ENCODE results near the gene PLEKHA1.

Gene PLEKHA1

DNA sequence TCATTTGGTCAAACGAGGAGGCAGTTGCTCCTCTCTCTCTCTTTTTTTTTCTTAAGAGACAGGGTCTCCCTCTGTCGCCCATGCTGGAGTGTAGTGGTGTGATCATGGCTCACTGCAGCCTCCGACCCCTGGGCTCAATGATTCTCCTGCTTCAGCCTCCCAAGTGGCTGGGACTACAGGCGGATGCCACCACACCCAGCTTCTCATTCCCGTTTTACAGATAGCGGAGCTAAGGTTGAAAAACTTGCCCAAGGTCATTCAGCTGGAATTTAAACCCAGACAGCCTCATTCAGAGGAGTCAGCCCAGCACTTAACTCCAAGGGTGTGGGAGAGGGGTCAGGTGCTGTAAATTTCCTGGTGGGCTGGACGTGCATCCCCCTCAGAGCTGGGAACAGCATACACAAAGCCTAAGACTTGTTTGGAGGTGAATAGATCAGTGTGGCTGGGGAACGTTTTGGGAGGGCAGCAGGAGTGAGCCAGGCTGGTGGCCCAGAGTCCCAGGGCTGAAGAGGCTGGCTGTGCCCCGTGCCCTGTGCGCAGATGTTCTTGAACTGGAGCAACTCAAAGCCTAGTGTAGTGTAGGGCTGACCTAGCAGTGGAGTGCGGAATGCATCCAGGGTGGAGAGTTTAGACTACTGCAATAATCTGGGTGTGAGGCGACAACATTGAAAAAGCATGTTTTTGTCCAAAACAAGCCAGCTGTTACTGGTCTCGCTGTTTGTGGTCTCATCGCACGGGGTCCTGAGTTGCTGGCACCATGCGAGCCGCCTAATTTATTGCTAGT is 89.2 kb downstream of the PLEKHA1 start:
- no peak for DNase-seq

DNA sequence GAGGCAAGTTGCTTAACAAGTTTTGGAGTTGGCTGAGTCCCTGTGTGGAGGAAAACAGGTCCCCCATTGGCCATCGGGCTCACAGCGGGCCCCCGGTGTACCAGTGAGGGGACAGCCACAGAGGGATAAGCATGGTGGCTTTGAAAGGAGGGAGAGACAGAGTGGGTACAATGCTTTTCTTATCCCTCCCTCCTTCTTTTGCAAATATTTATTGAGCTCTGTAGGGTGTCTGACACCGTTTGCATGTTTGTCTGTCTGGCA is 89.7 kb downstream of the PLEKHA1 start:
- no peak for DNase-seq

DNA sequence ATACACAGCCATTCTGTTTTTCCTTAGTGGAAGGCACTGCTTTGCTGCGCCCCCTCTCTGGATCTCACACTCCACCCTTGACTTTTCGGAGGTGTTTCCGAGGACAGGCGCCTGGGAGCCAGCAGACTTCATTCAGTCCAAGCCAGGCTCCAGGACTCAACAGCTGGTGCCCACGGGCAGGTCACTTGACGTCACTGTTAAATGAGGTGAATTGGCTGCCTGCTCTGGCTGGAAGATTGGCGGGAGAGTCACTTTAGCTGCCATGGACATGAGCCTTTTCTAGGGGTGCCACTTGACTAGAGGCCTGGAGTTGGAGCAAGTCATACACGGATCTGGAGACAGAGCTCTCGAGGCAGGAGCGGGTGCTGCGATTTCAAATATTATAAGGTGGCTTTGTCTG is 90.1 kb downstream of the PLEKHA1 start:
- no peak for DNase-seq

DNA sequence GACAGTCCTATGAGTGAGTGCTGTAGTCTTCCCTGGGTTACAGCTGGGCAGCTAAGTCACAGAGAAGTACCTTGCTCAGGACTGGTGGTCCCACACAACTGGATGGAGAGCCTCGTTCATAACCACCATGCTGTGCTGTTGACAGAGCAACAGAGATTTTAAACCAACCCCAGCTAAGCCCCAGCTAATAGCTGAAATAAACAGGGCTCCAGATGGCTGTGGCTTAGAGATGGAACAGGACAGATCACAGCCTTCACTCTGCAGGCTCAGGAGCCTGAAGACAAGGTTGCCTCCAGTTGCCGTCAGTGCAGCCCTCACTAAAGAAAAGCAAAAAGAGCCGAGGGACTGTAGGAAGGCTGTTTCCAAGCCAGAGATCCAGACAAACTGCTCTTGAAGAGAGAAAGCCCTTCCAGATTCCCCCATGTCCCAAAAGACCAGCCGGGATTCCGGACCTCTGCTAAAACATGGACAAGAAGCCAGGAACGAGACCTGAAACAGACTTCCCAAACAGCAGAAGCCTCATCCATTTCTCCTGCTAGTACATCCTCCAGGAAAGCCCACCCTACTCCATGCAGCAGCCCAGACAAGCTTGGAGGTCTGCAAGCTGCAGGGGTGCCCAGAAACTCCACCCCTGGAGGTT is 91.0 kb downstream of the PLEKHA1 start:
- DNase-seq = no peak

DNA sequence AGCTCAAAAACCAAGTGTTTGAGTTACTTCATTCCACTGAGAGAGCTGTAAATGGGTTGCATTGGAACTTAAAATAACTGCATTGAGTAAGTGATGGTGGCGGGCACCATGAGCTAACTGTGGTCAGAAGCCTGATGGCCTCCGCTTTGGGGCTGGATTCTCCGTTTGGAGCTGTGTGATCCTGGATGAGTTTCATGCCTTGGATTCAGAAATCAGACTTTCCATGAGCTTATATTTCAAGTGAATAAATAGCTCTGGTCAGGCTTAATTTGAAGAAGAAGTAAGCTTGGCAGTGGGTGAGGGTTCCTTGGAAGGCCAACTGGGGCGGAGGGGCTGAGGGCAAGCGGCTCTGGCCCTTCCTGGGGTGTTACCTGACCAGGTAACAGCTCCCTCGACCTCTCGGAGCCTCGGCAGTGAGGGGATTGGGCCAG is 92.5 kb downstream of the PLEKHA1 start:
- no peak for DNase-seq

DNA sequence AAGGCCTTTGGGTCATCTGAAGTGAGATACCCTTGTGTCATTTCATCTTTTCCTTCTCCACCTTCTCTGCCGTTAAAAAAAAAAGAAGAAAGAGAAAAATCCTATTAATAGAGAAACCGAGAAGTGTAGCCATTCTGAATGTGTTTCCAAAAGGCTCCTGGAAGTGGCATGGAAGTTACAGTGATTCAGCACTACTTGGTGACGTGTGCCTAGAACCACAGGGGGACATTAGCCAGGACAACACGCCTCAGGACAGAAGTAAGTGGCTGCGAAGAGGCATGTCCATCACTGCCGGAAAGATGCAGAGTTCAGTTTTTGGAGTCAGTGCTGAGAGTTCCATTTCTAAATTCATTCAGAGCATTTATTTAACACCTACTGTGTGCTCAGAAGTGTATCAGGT is 93.2 kb downstream of the PLEKHA1 start:
- no peak for DNase-seq

DNA sequence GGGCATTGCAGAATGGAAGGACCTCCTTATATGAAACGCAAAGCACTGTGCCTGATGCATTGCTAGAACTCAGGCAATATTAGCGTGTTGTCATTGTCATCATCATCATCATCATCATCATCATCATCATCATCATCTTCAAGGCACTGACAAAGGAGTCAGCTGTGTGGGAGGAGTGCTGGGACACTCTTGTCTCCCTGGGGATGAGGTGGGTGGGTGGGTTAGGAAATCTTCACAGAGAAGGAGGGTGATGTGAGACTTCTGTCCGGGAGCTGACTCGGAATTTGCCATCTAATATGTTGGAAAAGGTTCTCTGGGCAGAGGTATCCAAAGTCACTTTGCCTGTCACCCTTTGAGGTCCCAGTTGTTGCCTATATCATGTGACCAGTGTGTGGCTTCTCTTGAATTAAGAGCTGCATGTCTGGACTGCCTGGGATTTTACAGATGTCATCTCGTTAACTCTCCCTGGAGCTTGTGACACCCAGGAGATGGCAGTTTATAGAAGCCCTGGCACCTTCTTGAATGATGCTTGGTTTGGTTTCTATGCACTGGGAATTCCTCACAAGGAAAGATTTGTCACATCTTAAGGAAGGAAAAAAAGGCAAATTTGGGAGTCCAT is 93.9 kb downstream of the PLEKHA1 start:
- DNase-seq = no peak

DNA sequence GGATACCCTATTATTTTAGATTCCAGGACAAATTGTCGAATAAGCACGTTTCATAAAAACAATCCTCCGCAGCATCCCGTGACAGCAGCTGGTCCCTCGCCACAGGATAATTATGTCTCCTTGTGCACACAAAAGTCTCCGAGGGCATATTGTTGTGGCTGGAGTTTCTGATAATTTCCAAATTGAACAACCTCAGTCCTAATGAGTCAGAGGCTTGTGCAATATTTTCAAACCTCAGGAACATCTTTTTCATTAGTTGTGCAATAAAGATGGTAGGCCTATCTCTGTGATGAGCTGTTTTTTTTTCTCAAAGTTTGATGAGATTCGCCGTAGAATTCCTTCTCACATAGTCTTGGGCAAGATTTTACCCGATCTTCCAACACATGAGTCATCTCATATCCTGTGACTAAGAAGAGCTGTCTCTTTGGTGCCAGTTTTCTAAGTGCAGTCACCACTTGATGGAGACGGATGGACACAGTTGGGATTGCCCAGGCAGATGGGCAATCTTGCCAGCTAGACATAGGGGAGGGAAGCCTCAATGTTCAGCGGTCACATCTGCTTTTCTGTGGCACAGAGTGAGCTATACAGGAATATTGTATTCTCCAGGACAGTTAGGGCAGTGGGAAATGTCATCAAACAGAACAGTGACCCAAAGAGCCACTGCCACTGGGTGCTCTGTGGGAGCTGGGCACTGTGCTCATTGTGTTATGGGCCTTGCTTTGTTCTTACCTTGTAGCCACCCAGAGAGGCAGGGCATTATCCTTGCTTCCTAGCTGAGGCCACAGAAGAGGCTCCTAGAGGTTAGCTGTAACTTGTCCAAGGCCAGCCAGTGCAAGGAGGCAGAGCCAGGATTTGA is 94.6 kb downstream of the PLEKHA1 start:
- DNase-seq = no peak

DNA sequence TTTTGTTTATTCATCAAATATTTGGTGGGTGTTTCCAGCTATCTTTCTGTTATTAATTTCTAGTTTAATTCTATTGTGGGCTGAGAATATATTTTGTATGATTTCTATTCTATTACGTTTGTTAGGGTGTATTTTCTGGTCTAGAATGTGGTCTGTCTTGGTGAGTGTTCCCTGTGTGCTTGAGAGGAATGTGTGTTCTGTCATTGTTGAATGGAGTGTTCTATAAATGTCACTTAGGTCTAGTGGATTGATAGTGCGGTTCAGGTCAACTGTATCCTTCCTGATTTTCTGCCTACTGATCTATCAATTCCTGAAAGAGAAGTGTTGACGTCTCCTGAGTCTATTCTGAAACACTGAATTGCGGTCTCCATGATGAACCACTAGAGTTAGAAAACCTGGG is 95.3 kb downstream of the PLEKHA1 start:
- DNase-seq = no peak

DNA sequence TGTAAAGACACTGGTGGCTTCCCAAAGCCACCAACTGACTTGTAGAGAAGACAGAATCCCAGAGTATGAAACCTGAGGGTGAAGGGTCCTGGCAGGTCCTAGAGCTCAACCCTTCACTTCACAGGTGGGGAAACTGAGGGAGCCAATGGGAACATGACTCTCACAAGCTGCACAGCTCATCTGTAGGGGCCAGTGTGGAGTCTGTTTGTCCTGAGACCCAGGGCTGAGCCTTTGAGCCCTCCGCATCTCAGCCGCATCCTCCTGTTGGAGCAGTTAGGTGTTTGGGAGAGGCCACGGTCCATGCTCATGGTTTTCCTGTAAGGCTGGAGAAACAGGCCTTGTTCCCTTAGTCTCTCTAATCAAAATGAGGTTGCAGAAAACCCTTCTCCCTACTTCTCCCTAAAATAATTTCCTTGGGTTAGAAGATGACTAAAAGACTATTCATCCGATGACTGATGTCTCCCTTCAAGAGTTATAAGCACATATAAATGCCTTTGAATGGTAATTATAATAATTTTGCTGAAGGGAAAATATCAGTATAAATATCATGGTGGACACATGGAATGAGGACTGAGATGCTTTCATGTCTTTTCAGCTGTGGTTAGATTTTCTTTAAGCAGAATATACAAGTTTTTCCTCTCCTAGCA is 97.1 kb downstream of the PLEKHA1 start:
- DNase-seq = no peak

DNA sequence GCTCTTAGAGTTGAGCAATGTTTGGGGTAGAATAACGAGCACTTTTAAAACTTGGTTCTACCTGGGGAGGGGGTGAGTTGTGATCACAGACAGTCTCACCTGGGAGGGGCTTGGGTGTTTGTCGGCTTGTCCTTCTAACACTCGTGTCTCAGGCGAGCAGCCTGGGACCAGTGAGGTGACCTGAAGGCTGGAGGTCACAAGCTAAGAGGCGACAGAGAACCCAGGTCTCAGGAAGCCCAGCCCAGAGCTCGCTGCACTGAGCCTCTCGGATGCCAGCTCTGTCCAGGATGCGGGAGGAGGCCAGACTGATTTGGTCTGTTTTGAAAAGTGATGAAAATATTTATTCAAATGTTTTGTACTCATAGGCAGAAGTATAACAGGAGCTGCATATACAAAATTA is 98.6 kb downstream of the PLEKHA1 start:
- no peak for DNase-seq

DNA sequence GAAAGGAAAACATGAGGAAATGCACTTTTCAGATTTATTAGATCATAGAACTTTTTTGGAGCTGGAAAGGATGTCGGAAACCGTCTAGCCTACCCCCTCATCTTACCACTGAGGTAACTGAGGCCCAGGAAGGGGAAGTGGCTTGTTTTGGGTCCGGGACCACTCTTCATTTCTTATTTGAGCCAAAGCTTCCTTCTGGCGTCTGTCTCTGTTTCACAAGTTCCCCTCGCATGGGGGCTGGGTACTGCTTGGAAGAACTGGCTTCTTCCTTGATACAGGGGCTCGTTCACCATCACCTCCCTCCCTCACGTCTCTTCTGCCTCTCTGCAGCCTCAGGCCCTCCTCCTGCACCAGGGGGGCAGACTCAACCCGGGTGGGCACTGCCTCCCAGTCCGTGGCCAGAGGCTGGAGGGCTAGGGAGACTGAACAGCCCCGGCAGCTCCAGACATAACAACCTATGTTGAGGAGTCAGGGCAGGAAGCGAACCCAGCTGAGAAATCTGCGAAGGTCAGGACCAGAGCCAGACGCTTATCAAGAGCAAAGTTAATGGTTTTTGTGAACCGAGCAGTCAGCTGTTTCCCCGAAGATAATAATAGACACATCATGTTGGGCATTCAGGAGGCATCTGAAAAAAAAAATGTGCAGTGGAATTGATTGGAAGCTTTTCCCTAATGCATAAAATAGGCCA is 99.8 kb downstream of the PLEKHA1 start:
- no peak for DNase-seq

DNA sequence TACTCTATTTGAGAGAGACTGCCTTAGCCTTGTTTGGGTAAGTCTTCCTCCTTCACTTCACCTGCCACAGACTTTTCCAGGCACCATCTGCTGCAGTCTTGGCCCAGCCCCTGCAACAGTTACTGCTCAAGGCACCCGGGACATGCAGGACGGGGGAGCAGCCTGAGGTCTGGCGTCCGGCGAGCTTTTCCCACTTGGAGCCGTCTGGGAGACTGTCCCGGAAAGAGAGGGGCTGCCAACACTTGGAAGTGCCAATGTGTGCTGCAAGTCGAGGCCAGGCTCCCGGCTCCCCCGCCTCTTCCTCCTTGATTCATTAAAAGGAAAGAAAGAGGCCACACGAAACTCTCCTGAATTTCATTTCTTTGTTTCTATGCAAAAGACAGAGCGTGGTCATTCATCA is 100.6 kb downstream of the PLEKHA1 start:
- no peak for DNase-seq

DNA sequence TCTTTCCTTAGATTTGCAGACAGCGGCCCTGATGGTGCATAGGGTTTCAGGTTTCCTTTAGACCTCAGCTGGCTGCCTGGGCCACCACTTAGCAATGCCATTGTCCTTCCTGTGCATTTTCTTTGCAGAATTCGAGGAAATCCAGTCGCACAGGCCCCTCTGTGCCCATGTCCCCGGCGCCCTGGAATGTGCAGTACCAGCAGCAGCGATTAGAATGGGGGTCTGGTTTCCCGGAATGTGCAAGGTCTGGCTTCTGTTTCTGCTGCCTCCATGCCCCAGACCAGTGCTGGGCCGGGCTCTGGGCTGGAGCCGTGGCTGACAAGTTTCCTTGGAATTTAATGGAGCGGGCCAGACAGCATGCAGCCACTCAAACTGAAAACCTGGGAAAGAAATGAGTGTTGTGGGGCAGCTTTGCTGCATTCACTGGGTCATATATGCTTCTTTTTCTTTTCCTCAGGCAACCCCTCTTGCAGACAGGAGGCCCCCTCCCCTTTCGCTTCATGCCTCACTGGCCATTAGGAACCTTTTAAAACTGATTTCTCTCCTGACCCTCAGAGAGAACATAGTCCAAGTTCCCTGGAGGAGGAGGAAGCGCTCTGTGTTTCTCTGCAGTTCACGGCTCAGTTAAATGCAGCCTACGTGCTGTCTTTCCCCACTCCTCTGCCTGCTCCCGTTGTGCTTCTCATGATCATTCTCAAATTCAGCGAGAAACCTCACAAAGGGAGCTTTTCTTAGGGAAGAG is 101.3 kb downstream of the PLEKHA1 start:
- no peak for DNase-seq

DNA sequence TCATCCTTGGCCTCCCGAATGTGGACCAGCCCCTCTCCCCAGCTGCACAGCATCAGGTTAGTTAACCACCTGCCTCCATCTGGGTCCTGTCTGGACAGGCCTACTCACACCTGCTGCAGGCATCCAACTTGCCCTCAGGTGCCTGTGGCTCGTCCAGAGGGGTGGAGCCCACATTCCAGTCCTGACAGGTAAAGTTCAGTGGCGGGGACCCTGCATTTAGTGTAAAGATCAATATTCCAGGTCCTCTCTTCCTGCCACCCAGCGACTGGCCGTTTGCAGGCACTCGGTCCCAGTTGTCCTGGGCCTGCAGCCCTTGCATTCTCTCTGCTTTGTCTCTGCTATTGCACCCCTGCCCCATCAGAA is 101.8 kb downstream of the PLEKHA1 start:
- DNase-seq = no peak

DNA sequence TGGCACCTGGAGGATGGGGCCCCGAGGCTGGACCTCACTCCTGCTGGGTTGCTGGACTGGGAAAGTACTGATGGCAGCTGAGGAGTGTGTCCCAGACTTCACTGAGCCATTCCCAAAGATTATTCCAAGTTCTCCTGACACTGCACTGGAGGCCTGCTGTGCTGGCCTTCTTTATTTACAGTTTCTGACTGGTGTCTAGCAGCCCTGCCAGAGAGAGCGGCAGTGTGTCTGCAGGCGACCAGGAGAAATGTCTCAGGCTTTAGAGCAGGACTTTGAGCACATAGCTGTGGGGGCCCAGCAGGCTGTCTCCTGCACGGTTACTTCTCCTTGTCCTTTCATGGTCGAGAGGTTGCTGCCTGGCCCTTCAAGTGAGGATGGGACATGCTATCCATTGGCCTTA is 102.9 kb downstream of the PLEKHA1 start:
- no peak for DNase-seq

DNA sequence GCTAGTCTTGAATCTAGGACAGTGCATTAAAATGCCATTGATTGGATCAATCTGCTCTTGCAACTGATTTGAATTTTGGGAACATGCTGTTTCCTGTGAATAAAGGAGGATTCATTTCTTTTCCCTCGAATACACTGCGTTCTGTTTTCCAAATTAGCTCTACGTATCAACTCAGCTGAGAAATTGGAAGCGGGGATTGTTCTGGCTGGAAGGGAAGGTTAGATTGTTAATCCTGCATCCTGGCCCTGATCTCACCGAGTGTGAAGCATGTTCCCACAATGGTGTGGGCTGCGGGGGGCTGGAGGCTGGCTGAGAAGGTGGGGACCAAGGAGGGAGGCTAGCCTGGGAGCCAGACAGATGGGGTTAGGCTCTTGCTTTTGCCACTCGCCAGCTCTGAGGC is 104.5 kb downstream of the PLEKHA1 start:
- no peak for DNase-seq

DNA sequence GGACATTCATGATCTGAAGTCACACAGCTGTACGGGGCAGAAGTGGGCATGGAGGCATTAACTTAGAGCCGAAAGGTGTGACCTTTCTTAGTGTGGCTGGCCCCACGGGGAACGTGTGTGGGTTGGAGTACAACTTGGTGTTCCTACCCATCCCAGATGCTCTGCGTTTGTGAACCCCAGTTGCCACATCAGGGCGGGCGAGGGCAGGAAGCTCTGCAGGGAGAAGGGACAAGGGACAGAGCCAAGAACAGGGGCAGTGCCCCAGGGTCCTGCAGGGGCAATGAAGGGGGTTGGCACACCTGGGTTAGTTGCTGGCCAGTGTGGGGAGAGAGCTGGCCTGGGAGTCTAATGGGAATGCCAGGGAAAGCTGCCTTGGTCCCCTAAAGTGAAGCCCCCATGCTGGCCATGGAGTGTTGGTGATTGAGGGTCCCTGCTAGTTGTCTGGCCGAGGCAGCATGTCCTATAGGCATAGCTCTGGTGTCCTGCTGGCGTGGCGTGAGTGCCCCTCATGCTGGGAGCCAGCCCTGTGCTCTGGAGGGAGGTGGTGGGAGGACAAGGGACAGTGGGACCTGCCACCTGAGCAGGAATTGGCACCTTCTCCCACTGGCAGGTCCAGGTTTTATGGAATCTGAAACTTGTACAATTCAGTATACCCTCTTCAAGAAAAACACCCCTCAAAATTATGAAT is 105.8 kb downstream of the PLEKHA1 start:
- no peak for DNase-seq

DNA sequence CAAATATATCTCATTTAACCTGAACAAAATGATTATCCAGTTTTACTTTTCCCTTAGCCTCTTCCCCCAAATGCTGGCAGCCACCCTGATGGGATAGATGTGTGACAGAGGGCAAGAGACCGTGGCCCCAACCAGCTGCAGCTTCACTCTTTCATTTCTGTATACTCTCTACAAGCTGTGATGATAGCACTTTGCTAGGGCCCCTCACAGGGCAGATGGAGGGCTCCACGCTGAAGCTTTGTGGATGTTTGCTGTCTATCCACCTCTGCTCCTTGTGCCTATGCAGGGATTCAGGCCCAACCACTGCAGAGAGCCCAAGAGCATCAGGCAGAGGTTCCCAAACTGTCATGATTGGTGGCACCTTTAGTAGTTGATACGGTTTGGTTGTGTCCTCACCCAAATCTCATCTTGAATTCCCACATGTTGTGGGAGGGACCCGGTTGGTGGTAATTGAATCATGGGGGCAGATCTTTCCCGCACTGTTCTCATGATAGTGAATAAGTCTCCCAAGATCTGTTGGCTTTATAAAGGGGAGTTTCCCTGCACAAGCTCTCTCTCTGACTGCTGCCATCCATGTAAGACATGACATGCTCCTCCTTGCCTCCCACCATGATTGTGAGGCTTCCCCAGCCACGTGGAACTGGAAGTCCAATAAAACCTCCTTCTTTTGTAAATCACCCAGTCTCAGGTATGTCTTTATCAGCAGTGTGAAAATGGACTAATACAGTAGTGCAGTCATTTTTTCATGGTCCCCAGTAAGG is 107.0 kb downstream of the PLEKHA1 start:
- DNase-seq = no peak

All from T-helper 1 cell (primary cell).